HG02938 (cell line): ENCODE data around the gene TRMU.

Source experiments
- ATAC-seq: cut with Tn5 transposase; IDR thresholded peaks from one replicate; pipeline ENCODE4 v1.9.1; 2021; ENCODE audit warnings: mild to moderate bottlenecking, moderate library complexity; ENCODE audit not compliant: unreplicated experiment

TRMU gene

GRCh38 chr22:46336119-46337078 is 885 bp downstream of the TRMU start:
- no peak for ATAC-seq

GRCh38 chr22:46337870-46338269 is 2.4 kb downstream of the TRMU start:
- ATAC-seq: no peak

- no peak for ATAC-seq
These were observed 3.1 kb downstream of the TRMU start for GRCh38 chr22:46338636-46339035.

- ATAC-seq: no peak
These were observed 4.4 kb downstream of the TRMU start for GRCh38 chr22:46339956-46340355.

GRCh38 chr22:46340676-46341075 is 5.2 kb downstream of the TRMU start:
- no peak for ATAC-seq

GRCh38 chr22:46346680-46347405 is 11.3 kb downstream of the TRMU start:
- ATAC-seq: no peak

- ATAC-seq: no peak
These were observed 12.1 kb downstream of the TRMU start for GRCh38 chr22:46347646-46348045.

GRCh38 chr22:46348099-46348695 is 12.7 kb downstream of the TRMU start:
- no peak for ATAC-seq

GRCh38 chr22:46349238-46349637 is 13.7 kb downstream of the TRMU start:
- ATAC-seq: no peak

GRCh38 chr22:46349681-46350080 is 14.2 kb downstream of the TRMU start:
- ATAC-seq: no peak

GRCh38 chr22:46350121-46350520 is 14.6 kb downstream of the TRMU start:
- ATAC-seq: no peak

- no peak for ATAC-seq
These were observed 15.1 kb downstream of the TRMU start for GRCh38 chr22:46350646-46351045.

- ATAC-seq: no peak
These were observed 15.7 kb downstream of the TRMU start for GRCh38 chr22:46351131-46351735.

- no peak for ATAC-seq
These were observed 16.3 kb downstream of the TRMU start for GRCh38 chr22:46351767-46352166.

- no peak for ATAC-seq
These were observed 16.8 kb downstream of the TRMU start for GRCh38 chr22:46352276-46352675.

- no peak for ATAC-seq
These were observed 17.3 kb downstream of the TRMU start for GRCh38 chr22:46352691-46353386.

GRCh38 chr22:46353483-46354105 is 18.1 kb downstream of the TRMU start:
- no peak for ATAC-seq

GRCh38 chr22:46354176-46354992 is 18.9 kb downstream of the TRMU start:
- ATAC-seq: no peak

GRCh38 chr22:46354993-46355305 is 19.4 kb downstream of the TRMU start:
- ATAC-seq: no peak
